ENCODE results near the gene CAMKK2. TPM values are rescaled to one million over a fixed set of nuclear protein-coding genes. Genes with fewer than 3 reads are reported as not detected.

Gene CAMKK2
- total RNA-seq, 1 experiment from 2014 or later: 7.9 TPM

DNA sequence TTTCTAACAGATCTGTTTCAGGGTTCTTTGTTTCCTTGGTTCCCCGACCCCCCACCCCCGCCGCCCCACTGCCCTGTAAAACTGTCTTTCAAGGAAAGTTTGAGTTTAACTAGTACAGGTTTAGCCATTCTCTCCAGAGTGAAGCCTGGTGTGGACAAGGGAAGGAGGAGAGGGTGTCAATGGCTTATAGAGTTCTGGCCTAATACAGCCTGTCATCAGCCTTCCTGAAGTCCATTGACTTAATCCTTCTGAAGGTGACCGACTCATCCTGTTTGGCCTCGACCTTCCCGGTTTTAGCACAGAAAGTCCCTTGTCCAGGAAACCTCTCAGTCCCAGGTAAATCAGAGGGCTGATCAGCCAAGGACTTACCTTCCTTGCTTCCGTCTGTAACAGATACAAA is 97.6 kb downstream of the CAMKK2 start:
- no peak for DNase-seq (ENCODE audit: low read depth)

DNA sequence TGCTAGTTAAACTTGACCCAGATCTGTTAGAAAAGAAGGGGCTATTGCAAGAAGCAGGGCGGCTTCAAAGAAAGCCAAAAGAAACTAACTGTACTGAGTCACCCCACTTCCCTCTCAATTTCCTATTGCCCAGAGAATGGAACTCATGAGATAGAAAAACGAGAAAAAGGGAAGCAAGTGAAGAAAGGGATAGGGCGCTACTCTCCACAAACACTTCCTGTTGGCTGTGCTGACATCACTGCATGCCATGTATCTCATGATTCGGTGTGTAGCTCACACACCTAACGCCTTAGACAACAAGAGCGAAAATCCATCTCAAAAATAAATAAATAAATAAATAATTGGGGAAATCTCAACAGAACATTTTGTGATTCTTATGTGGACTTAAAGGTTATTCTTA is 99.6 kb downstream of the CAMKK2 start:
- no peak for DNase-seq (ENCODE audit: low read depth)

DNA sequence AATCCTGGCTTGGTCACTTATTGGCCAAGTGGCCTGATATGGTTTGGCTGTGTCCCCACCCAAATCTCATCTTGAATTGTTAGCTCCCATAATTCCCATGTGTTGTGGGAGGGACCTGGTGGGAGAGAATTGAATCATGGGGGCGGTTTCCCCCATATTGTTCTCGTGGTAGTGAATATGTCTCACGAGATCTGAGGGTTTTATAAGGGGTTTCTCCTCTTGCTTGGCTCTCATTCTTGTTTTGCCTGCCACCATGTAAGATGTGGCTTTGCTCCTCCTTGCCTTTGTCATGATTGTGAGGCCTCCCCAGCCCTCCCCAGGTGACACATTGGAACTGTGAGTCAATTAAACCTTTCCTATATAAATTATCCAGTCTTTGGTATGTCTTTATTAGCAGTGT is 105.4 kb downstream of the CAMKK2 start:
- DNase-seq (ENCODE audit: low read depth): no peak

DNA sequence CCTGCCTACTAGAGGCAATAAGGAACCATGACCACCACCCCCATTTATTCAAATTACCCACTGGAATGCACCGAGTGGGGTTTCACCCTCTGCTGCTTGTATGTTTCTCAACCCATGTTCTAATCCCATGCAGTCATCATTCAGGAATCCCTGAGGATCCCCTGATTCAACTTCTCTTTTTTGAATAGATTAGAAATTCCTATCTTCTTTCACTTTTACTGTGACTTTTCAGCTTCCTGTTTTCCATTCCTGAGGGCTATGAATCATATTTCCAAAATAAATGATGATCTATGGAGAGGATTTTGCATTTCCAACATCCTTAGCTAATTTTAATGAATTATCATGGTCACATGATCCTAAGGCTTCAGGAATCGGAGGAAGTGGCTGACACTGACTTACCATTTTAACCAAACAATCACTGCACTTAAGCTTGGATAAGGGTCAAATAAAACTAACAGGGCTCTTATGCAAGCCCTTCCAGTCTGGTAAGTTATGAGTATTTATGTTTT is 105.9 kb downstream of the CAMKK2 start:
- peak; percentile 92 for DNase-seq (ENCODE audit: low read depth)

DNA sequence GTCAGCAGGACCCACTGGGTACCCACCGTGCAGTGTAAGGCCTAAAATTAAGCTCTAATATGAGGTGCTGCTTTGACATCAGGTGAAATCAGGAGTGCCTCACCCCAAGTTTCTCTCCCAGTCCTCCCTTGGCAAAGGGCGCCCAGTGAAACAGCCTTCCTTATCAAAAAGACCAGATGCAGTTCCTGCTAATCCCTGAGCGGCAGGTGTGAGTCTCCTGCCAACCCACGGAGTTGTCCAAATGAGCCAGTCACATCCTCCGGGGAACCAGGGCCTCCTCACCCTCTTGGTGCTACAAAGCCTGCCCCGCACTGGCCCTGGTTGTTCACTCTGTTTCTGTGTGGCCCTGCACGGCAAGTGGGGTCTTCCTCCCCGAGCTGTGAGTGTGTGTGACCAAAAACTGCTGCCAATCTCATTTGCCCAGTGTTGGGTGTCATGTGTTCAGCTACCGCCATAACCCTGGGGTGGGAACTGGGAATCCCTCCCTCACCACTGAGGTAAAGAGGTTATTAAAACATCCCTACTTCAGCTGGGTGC is 106.8 kb downstream of the CAMKK2 start:
- DNase-seq (ENCODE audit: low read depth): peak; percentile 37

DNA sequence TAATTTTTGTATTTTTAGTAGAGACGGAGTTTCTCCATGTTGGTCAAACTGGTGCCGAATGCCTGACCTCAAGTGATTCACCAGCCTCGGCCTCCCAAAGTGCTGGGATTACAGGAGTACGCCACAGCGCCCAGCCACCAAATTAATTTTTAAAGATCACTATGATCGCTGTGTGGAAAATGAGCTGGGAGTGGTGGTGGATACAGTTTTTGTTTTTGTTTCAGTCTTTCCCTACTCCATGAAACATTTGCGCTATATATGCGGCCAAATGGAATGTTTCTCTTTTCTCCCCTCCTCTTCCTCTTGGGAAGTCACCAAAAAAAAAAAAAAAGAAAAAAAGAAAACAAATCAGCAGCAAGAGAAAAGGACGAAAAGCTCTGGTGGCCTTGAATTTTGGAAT is 107.4 kb downstream of the CAMKK2 start:
- DNase-seq (ENCODE audit: low read depth): no peak

DNA sequence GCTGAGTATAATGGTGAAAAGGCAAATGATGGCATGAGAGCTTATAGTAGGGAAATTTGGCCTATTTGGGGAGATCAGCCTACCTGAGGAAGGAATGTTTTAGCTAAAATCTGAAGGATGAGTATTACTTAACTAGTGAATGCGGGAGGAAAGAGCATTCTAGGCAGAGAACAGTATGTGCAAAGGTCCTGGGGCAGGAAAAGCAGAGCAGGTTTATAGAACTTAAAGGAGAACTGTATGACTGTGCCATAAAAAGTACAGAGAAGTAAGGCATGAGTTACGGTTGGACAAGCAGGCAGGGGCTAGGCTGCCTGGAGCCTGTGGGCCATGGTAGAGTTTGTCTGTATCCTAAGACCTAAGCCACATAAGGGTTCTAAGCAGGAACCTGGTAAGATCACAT is 108.3 kb downstream of the CAMKK2 start:
- no peak for DNase-seq (ENCODE audit: low read depth)

Other genes with a start within 250 kb of the CAMKK2 start
- gene P2RX7, start 163.8 kb downstream of the CAMKK2 start, total RNA-seq (2014; rRNA removed; shearing (Covaris generic)): 0.57 and 1.3 TPM in 2 replicates
- 7.8 and 11.7 TPM in 2 replicates for gene P2RX4, start 86.6 kb downstream of the CAMKK2 start, total RNA-seq (2014; rRNA removed; shearing (Covaris generic))
- 170 and 239 TPM in 2 replicates for gene ANAPC5, start 55.7 kb upstream of the CAMKK2 start, total RNA-seq (2014; rRNA removed; shearing (Covaris generic))
- 71.9 and 111 TPM in 2 replicates for gene RNF34, start 103.4 kb upstream of the CAMKK2 start, total RNA-seq (2014; rRNA removed; shearing (Covaris generic))